Activated naive CD4-positive, alpha-beta T cell treated with anti-CD3 and anti-CD28 coated beads, Interleukin-2, amount 50 U/mL, for 16 hours (primary cell): ENCODE data around the gene PDP2.

Experiments used
- DNase-seq: peaks from one replicate; pipeline ENCODE4 v3.0.0-alpha.2; 2020

Gene PDP2, protein sequence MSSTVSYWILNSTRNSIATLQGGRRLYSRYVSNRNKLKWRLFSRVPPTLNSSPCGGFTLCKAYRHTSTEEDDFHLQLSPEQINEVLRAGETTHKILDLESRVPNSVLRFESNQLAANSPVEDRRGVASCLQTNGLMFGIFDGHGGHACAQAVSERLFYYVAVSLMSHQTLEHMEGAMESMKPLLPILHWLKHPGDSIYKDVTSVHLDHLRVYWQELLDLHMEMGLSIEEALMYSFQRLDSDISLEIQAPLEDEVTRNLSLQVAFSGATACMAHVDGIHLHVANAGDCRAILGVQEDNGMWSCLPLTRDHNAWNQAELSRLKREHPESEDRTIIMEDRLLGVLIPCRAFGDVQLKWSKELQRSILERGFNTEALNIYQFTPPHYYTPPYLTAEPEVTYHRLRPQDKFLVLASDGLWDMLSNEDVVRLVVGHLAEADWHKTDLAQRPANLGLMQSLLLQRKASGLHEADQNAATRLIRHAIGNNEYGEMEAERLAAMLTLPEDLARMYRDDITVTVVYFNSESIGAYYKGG

GRCh38 chr16:66880288-66881013 is at the start of gene PDP2:
TSS of gene PDP2 (plus strand) at chr16:66880515. CDS start at chr16:66884285, 3,770 bp downstream.
- peak; percentile 89 for DNase-seq

DNA sequence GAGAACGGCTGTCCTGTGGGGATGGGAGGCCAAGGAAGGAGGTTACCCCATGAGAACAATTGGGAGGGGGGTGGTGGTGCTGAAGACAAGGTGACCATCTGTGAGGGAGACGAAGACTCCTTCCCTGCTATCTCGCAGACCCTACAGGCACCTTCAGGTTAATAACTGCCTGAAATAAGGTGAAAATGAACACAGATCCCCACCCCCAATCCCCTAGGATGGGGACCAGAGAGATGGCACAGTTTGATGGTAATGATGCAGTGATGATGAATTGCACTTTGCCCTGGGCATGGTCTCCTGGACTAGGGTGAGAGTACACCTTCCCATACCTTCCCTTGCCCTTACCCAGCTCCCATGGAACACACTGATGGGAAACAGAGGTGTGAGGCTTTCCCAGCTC is 48.1 kb upstream of the PDP2 start:
- DNase-seq, result no peak

DNA sequence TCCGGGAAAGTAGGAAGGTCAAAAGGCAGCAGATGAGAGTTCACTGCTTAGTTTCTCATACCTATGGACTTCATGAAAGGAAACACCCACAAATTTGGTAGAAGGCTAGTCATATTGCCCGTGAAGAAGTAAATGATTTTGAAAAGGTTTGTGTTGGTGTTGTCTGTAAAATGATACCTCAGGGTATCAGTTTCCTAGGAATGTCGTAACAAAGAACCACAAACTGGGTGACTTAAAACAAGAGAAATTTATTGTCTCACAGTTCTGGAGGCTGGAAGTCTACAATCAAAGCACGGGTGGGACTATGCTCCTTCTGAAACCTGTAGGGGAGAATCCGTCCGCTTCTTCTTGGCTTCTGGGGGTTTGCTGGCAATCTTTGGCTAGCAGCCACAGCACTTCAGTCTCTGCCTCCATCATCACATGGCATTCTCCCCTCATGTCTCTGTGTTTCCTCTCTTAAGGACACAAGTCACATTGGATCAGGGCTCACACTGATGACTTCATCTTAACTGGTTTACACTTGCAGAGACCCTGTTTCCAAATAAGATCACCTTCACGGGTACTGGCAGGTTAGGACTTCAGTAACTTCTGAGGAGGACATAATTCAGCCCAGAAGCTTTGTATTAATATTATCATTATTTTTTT is 47.5 kb upstream of the PDP2 start:
- no peak for DNase-seq

DNA sequence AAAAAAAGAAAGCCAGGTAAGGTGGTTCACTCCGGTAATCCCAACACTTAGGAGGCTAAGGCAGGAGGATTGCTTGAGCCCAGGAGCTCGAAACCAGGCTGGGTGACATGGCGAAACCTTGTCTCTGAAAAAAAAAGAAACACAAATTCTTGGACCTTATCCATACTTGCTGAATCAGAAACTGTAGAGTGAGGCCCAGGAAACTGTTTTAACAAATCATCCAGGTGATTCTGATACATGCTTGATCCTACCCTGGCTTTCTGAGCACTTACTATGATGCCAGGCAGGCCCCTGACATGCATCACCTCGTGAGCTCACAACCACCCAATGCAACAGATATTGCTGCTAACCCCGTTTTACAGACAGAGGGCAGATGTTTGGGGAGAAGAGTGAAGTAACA is 45.6 kb upstream of the PDP2 start:
- no peak for DNase-seq

GRCh38 chr16:66840883-66841282 is 39.4 kb upstream of the PDP2 start:
- no peak for DNase-seq

- no peak for DNase-seq
These were observed 38.9 kb upstream of the PDP2 start for GRCh38 chr16:66841366-66841765.

GRCh38 chr16:66842765-66843164 is 37.5 kb upstream of the PDP2 start:
- no peak for DNase-seq

- DNase-seq, result no peak
These were observed 37.1 kb upstream of the PDP2 start for GRCh38 chr16:66843191-66843590.

GRCh38 chr16:66844009-66844341 is 36.3 kb upstream of the PDP2 start:
- DNase-seq, result no peak

DNA sequence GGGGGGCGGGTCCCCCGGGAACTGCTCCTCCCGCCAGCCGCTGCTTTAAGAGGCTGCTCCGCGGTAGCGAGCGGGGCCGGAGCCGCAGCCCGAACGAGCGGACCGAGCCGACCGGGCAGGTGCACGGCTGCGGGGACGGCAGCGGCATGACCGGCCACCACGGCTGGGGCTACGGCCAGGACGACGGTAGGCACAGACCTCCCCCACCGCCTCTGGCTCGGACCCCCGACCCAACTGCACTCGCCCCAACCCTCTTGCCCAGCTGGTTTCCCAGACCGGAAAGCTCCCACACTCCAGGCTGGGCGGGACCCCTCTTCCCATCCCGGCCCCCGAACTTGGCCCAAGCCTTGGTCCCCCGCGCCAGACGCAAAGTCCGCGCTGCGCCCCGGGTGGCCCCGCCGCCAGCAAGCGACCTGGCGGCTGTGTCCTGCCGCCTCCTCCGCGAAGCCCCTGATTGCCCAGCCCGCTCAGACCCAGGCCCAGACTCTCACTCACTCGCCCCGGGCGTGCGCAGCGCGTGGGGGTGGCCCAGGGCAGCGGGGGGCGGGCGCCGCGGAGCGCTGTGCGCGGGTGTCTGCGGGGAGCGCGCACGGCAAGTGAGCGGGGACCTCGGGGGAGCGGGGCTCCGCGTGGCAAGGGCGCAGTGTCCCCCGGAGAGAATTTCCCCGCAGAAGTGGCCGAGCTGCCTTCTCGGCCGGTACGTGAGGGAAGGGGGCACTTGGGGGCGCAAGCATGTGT is 35.8 kb upstream of the PDP2 start, which contains the start of gene CA7:
TSS of gene CA7 (plus strand) at position 73 of the 738 bp plus-strand sequence. CDS start at position 147, 74 bp downstream.
- DNase-seq, result peak; percentile 28

GRCh38 chr16:66845080-66845410 is 35.3 kb upstream of the PDP2 start:
- DNase-seq, result no peak

- no peak for DNase-seq
These were observed 34.5 kb upstream of the PDP2 start for GRCh38 chr16:66845791-66846221.

- no peak for DNase-seq
These were observed 34.0 kb upstream of the PDP2 start for GRCh38 chr16:66846266-66846665.

- DNase-seq, result no peak
These were observed 33.5 kb upstream of the PDP2 start for GRCh38 chr16:66846831-66847230.

- no peak for DNase-seq
These were observed 32.7 kb upstream of the PDP2 start for GRCh38 chr16:66847533-66848067.

GRCh38 chr16:66848172-66848571 is 32.1 kb upstream of the PDP2 start:
- DNase-seq, result no peak

DNA sequence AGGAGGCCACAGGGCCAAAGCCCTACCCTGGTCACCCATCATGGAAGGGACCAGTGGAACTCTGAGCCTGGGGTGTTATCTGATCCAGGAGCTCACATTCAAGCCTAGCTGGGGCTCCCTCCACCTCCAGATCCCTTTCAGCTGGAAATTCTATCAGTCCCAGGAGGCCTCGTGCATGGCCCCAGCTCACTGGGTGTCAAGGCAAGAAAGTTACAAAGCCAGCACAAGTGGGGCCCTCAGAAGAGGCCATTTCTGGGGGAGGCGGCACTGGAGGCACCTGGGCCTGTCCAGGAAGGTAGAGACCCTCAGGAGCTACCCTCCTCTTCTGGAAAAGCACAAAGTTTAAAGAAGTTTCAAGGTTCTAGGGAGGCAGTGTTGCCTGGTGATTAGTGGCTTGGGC is 31.3 kb upstream of the PDP2 start:
- DNase-seq, result no peak

- no peak for DNase-seq
These were observed 30.8 kb upstream of the PDP2 start for GRCh38 chr16:66849549-66849948.

DNA sequence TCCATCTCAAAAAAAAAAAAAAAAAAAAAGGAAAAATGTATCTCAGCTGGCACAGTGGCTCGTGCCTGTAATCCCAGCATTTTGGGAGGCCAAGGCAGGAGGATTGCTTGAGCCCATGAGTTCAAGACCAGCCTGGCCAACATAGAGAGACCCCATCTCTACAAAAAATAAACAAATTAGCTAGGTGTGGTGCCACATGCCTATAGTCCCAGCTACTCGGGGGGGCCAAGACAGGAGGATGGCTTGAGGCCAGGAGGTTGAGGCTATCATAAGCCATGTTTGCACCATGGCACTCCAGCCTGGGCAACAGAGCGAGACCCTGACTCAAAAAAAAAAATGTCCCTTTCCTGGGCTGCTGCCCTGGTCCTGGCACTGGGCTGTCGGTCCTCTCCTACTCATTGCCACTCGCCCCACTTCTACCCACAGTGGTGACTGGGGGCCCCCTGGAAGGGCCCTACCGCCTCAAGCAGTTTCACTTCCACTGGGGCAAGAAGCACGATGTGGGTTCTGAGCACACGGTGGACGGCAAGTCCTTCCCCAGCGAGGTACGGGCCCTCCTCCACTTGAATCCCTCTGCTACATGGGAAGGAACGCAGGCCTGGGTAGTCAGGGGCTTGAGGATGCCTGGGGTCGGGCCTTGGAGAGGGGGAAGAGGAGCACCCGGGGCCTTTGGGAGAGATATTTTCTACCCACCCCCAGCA is 30.1 kb upstream of the PDP2 start:
- DNase-seq, result no peak

GRCh38 chr16:66851166-66851964 is 28.9 kb upstream of the PDP2 start:
- DNase-seq, result no peak
